ENCODE measurements around the gene POLR1F.
A peak's percentile ranks its signal among the peaks of the same experiment; 100 is the strongest.

The POLR1F gene

DNA sequence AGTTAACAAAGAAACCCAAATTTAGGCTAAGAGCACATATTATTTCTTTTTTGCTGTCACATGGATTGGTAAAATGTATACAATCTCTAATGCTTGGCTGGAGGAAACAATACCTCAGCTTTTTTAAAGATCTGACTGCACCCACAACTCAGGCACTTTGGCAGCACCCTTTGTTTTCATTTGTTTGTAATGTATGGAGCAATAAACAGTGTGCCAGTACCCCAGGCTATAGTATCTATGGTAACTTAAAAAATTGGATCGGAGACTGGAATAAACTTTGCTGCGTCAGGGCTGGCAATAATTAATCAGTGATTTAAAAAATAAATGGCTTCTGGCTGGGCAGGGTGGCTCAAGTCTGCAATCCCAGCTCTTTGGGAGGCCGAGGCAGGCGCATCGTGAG lies 27.2 kb downstream of the POLR1F start:
- no peak for DNase-seq (ENCODE audit: low spot score)
- TF ChIP-seq, protein P1, sequence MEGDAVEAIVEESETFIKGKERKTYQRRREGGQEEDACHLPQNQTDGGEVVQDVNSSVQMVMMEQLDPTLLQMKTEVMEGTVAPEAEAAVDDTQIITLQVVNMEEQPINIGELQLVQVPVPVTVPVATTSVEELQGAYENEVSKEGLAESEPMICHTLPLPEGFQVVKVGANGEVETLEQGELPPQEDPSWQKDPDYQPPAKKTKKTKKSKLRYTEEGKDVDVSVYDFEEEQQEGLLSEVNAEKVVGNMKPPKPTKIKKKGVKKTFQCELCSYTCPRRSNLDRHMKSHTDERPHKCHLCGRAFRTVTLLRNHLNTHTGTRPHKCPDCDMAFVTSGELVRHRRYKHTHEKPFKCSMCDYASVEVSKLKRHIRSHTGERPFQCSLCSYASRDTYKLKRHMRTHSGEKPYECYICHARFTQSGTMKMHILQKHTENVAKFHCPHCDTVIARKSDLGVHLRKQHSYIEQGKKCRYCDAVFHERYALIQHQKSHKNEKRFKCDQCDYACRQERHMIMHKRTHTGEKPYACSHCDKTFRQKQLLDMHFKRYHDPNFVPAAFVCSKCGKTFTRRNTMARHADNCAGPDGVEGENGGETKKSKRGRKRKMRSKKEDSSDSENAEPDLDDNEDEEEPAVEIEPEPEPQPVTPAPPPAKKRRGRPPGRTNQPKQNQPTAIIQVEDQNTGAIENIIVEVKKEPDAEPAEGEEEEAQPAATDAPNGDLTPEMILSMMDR (IDR thresholded peaks at IDR 0.05; ENCODE audit: borderline replicate concordance, control extremely low read depth, extremely low read depth, insufficient read depth, missing control alignments), result no peak
- in situ Hi-C loops (cut with MboI; ENCODE audit: low sequenced_read_pairs, unreplicated experiment), result no loop called here

DNA sequence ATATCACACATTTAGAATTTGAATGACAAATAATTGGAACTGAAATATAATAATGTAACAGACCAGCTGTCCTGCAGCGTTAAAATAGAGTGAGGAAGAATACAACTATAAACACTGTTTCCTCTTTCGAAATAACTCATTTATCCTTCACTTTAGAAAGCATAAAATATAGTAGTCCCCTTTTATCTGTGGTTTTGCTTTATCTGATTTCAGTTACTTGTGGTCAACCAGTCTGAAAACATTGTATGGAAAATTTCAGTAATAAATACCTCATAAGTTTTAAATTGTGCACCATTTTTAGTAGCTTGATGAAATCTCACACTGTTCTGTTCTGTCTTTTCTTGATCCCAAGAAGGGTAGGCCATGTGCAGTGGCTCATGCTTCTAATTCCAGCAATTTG lies 31.7 kb downstream of the POLR1F start:
- TF ChIP-seq, protein P1 (IDR thresholded peaks at IDR 0.05; ENCODE audit: borderline replicate concordance, control extremely low read depth, extremely low read depth, insufficient read depth, missing control alignments), result no peak
- DNase-seq (ENCODE audit: low spot score), result no peak
- in situ Hi-C loops (cut with MboI; ENCODE audit: low sequenced_read_pairs, unreplicated experiment), result no loop called here

GRCh38 chr7:19675816-19676215 lies 33.0 kb downstream of the POLR1F start:
- TF ChIP-seq, protein P1 (IDR thresholded peaks at IDR 0.05; ENCODE audit: borderline replicate concordance, control extremely low read depth, extremely low read depth, insufficient read depth, missing control alignments), result no peak
- DNase-seq (ENCODE audit: low spot score), result no peak
- in situ Hi-C loops (cut with MboI; ENCODE audit: low sequenced_read_pairs, unreplicated experiment), result no loop called here

- no peak for DNase-seq (ENCODE audit: low spot score)
- TF ChIP-seq, protein P1 (IDR thresholded peaks at IDR 0.05; ENCODE audit: borderline replicate concordance, control extremely low read depth, extremely low read depth, insufficient read depth, missing control alignments), result no peak
- in situ Hi-C loops (cut with MboI; ENCODE audit: low sequenced_read_pairs, unreplicated experiment), result loop anchor here (25.0 kb wide), 2 partner anchors 562 to 1312 kb away; partner anchors contain the start of gene TWIST1
Observed at GRCh38 chr7:19674266-19674960, 34.4 kb downstream of the POLR1F start.

- no peak for DNase-seq (ENCODE audit: low spot score)
- TF ChIP-seq, protein P1 (IDR thresholded peaks at IDR 0.05; ENCODE audit: borderline replicate concordance, control extremely low read depth, extremely low read depth, insufficient read depth, missing control alignments), result no peak
- in situ Hi-C loops (cut with MboI; ENCODE audit: low sequenced_read_pairs, unreplicated experiment), result loop anchor here (25.0 kb wide), 2 partner anchors 559 to 1309 kb away; partner anchors contain the start of gene TWIST1
Observed at GRCh38 chr7:19670806-19671205, 38.0 kb downstream of the POLR1F start.

- DNase-seq (ENCODE audit: low spot score), result peak; percentile 24
- in situ Hi-C loops (cut with MboI; ENCODE audit: low sequenced_read_pairs, unreplicated experiment), result loop anchor here (25.0 kb wide), 2 partner anchors 553 to 1303 kb away; partner anchors contain the start of gene TWIST1
- TF ChIP-seq, protein P1 (IDR thresholded peaks at IDR 0.05; ENCODE audit: borderline replicate concordance, control extremely low read depth, extremely low read depth, insufficient read depth, missing control alignments), result peak; percentile 31
Observed at GRCh38 chr7:19665399-19666008, 43.3 kb downstream of the POLR1F start.
